PFSK-1 (cell line): ENCODE measurements around the gene PSMA1.

Experiments used
- FOXP2 ChIP-seq: optimal IDR thresholded peaks from 2 replicates; pipeline ENCODE3; 2011; ENCODE audit warnings: borderline replicate concordance, control low read depth, inconsistent platforms; ENCODE audit not compliant: insufficient read depth; ENCODE audit errors: extremely low read length, extremely low read depth
- POLR2AphosphoS5 ChIP-seq: IDR thresholded peaks from 2 replicates; pipeline ENCODE4 v1.6.1; 2012; ENCODE audit warnings: low read depth, mild to moderate bottlenecking, control low read depth, low read length, moderate library complexity
- SIN3A ChIP-seq: IDR thresholded peaks from 2 replicates; pipeline ENCODE4 v1.6.1; 2012; ENCODE audit warnings: mild to moderate bottlenecking, low read length, moderate library complexity, borderline replicate concordance; ENCODE audit not compliant: insufficient read depth
- TAF1 ChIP-seq: IDR thresholded peaks from 2 replicates; pipeline ENCODE4 v1.6.1; 2012; ENCODE audit warnings: low read length, control low read depth, borderline replicate concordance; ENCODE audit not compliant: insufficient read depth
- TF ChIP-seq, protein P1 (sequence below), 2 experiments: IDR thresholded peaks; 2 replicates each; pipeline versions ENCODE4 v1.6.1 to v1.8.0; 2011 to 2012; ENCODE audit warnings: low read depth in 2 of 2, low read length in 2 of 2, control low read depth in 1 of 2, inconsistent platforms in 1 of 2, mild to moderate bottlenecking in 1 of 2, moderate library complexity in 1 of 2; ENCODE audit not compliant: insufficient read depth in 1 of 2

Gene PSMA1

DNA sequence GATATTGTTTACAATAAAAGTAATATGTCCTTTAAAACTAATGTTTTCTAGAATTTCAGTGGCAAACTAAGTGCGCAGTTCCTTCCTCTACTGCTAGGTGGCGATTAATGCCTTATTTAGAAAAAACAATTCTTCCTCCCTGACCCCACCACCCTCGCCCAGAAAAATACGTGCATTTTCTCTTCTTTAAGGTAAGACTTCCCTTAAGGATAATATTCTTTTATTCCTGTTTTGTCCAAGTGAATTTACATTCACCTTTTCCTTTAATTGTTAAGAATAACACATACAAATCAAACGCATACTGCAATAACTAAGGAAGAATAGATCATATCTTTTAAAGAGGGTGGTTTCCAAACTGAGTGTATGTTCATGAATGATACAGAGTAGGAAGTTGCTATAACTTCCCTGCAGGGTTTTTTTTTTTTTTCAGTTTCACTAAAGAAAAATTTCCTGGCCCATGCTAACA is 17.0 kb upstream of the PSMA1 start:
- TF ChIP-seq FOXP2, result no peak
- TF ChIP-seq TAF1, result no peak
- no peak for TF ChIP-seq POLR2AphosphoS5
- TF ChIP-seq, protein P1, sequence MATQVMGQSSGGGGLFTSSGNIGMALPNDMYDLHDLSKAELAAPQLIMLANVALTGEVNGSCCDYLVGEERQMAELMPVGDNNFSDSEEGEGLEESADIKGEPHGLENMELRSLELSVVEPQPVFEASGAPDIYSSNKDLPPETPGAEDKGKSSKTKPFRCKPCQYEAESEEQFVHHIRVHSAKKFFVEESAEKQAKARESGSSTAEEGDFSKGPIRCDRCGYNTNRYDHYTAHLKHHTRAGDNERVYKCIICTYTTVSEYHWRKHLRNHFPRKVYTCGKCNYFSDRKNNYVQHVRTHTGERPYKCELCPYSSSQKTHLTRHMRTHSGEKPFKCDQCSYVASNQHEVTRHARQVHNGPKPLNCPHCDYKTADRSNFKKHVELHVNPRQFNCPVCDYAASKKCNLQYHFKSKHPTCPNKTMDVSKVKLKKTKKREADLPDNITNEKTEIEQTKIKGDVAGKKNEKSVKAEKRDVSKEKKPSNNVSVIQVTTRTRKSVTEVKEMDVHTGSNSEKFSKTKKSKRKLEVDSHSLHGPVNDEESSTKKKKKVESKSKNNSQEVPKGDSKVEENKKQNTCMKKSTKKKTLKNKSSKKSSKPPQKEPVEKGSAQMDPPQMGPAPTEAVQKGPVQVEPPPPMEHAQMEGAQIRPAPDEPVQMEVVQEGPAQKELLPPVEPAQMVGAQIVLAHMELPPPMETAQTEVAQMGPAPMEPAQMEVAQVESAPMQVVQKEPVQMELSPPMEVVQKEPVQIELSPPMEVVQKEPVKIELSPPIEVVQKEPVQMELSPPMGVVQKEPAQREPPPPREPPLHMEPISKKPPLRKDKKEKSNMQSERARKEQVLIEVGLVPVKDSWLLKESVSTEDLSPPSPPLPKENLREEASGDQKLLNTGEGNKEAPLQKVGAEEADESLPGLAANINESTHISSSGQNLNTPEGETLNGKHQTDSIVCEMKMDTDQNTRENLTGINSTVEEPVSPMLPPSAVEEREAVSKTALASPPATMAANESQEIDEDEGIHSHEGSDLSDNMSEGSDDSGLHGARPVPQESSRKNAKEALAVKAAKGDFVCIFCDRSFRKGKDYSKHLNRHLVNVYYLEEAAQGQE (IDR thresholded peaks at IDR 0.05; ENCODE audit: insufficient read depth in 1 of 2, low read depth in 2 of 2, low read length in 2 of 2), result no peak
- no peak for TF ChIP-seq SIN3A

DNA sequence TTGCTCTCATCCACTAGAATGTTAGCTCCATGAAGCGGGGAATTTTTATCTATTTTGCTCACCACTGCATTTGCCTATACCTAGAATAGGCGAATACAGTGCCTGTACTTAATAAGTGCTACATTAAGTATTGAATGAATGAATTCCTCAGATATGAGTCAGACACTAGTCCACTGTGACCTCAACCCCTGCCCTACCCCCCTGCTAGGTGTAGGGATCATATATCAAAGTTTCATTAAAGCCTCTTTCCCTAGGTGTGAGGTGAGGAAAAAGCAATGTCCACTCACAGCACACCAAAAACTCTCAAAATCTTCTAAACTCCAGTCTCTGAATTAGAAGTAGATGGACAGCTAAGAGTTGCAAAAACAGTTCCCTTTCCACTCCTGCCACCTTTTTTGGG is 9.8 kb upstream of the PSMA1 start:
- TF ChIP-seq POLR2AphosphoS5 (no peak), TAF1 (no peak), SIN3A (no peak), FOXP2 (no peak)
- TF ChIP-seq, protein P1 (IDR thresholded peaks at IDR 0.05; ENCODE audit: insufficient read depth in 1 of 2, low read depth in 2 of 2, low read length in 2 of 2), result no peak

DNA sequence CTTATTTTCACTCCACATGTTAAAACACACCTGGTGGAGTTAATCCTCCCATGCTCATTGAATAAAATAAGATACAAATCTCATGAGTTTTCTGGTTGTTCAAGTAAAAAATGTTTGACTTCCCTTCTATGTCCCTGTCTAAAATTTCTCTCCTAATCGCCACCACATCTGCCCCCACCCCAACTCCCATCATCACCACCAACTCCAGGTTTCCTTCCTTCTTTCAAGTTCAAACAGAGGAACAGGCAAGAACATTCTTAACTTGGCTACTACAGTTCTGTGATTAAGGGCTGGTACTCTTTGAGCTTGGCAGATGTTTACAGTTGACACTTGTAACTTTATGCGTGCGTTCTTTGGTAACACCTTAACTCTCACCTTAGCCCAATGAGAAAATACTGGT is 9.1 kb upstream of the PSMA1 start:
- TF ChIP-seq, protein P1 (IDR thresholded peaks at IDR 0.05; ENCODE audit: insufficient read depth in 1 of 2, low read depth in 2 of 2, low read length in 2 of 2), result no peak
- no peak for TF ChIP-seq TAF1
- TF ChIP-seq SIN3A, result no peak
- no peak for TF ChIP-seq FOXP2

DNA sequence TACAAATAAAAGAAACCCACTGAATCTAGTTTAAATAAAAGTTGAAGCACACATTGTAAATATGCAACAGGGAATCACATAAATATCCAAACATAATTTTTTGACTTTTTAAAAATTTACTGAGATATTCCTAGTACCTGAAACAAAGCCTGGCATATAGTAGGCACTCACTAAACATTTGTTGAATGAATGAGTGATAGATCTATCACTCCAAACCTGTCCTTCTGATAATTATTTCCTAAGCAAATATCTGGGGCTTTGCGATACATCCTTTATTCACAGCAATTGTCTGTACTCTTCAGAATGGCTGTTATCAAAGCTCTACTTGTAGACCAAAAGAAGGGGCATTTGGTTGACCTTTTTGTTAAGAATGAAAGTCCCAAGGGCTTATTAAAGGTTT is 2.6 kb upstream of the PSMA1 start:
- TF ChIP-seq TAF1 (no peak), FOXP2 (no peak), POLR2AphosphoS5 (no peak), SIN3A (no peak)
- TF ChIP-seq, protein P1 (IDR thresholded peaks at IDR 0.05; ENCODE audit: insufficient read depth in 1 of 2, low read depth in 2 of 2, low read length in 2 of 2), result no peak

DNA sequence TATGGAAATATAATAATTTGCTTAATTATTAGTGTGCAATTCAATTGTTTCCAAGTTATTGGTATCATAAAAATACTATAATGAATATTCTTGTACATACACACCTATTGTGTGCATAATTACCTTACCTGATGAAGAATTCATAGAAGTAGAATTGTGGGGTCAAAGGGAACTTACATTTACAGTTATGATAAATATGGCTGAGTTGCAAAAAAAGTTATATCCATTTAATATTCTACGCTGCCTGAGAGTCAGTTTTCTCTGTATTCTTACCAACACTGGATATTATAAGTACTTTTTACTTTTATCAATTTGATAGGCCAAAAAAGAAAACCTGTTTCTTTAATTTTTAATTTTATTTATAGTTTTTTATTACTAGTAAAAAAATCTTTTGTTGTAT is 2.1 kb upstream of the PSMA1 start:
- TF ChIP-seq POLR2AphosphoS5, result no peak
- TF ChIP-seq TAF1, result no peak
- no peak for TF ChIP-seq SIN3A
- no peak for TF ChIP-seq FOXP2
- TF ChIP-seq, protein P1 (IDR thresholded peaks at IDR 0.05; ENCODE audit: insufficient read depth in 1 of 2, low read depth in 2 of 2, low read length in 2 of 2), result no peak
